Spinal cord (tissue), 10 donors: ENCODE results near the gene MAP7. TPM values are rescaled to one million over a fixed set of nuclear protein-coding genes. Genes with fewer than 3 reads are reported as not detected.

Source experiments
- DNase-seq, 6 donors: peaks; one replicate each; pipeline versions ENCODE4 v3.0.0 to v3.0.0-alpha.2; 2013 to 2015; ENCODE audit warnings: low spot score in 6 of 6, low read depth in 4 of 6
- H3K27ac ChIP-seq: one replicate; pipeline ENCODE4 v1.5.1; 2013; ENCODE audit warnings: low read depth, low read length, control low read depth
- H3K27me3 ChIP-seq: one replicate; pipeline ENCODE4 v1.6.1; 2013; ENCODE audit warnings: low read length; ENCODE audit not compliant: control insufficient read depth, insufficient read depth
- H3K36me3 ChIP-seq: one replicate; pipeline ENCODE4 v1.6.1; 2013; ENCODE audit warnings: low read length; ENCODE audit not compliant: control insufficient read depth, insufficient read depth
- H3K4me1 ChIP-seq: one replicate; pipeline ENCODE4 v1.6.1; 2013; ENCODE audit warnings: low read length; ENCODE audit not compliant: control insufficient read depth, insufficient read depth
- H3K4me3 ChIP-seq: one replicate; pipeline ENCODE4 v1.5.1; 2013; ENCODE audit warnings: low read depth, low read length, control low read depth
- H3K9me3 ChIP-seq: one replicate; pipeline ENCODE4 v1.6.1; 2013; ENCODE audit warnings: low read length; ENCODE audit not compliant: control insufficient read depth, insufficient read depth
- WGBS: methylation state at CpG from one replicate; pipeline ENCODE4 v1.1.5; 2013; ENCODE audit warnings: missing lambda C conversion rate; ENCODE audit not compliant: insufficient coverage; 5-methylcytosine and 5-hydroxymethylcytosine counted together
- polyA plus RNA-seq, 2 donors: library from polyadenylated mRNA; unstranded; fragments of 120-200 nt; gene quantifications; one replicate each; pipeline ENCODE4 v1.2.1, GENCODE V29; 2013; ENCODE audit not compliant: insufficient read length in 2 of 2
- total RNA-seq, 2 donors: library from RNA; depleted of rRNA in 1 of 2; stranded (reverse); fragments of 120-200 nt in 1 of 2; fragments of >200 nt in 1 of 2; gene quantifications; one replicate each; pipeline versions ENCODE4 v1.2.3 to v1.2.4, GENCODE V29; 2013 to 2014
- donor health status: healthy.

Gene MAP7
- total and polyA plus RNA-seq, 4 donors: 9.9 to 19.7 (median 13.9) TPM

DNA sequence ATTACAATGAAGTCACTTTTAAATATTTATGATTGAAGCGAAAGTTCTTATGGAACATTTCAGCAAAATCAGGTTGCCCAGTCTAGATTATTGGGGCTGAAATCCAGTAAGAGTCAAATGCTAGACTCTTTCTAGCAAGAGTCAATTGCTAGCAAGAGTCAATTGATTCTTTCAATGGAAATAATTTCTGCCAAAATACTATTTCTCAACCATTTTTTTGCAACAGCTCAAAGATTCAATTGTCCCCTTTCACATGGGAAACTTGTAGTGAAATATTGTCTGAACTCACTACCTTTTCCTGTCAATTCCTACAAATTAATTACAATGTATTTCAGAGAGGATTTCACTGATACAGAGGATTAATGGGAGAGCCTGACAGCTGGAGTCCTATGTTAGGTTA is 78.3 kb downstream of the MAP7 start:
- no peaks in the 10 kb centered on the region for H3K9me3 ChIP-seq
- DNase-seq: no peak
- no peaks in the 10 kb centered on the region for H3K36me3 ChIP-seq
- H3K27ac ChIP-seq: no peak overlapping the region
- H3K27me3 ChIP-seq: no peaks in the 10 kb centered on the region
- peaks cover 3% of the 10 kb centered on the region for H3K4me1 ChIP-seq
- H3K4me3 ChIP-seq: no peak overlapping the region
- no CpG with 5 or more reads among the region's 1 CpG for WGBS

DNA sequence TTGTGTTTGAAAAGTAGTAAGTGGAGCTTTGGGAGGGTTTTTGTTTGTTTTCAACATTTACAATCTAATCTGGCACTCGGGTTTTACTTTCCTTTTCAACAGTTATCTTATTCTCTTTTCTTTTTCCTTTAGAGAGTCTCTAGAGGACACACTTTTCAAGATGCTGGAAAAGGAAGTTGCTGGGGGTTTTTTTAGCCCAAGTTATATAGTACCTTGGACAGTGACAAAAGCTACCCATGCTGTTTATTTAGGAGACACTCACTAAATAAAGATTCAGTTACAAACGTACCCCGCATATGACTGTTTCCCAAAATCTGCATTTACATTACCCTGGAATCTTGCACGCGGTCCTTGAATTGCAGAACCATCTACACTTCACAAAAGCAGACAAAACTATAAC is 78.8 kb downstream of the MAP7 start:
- Histone ChIP-seq H3K27ac (no peak overlapping the region), H3K4me3 (no peak overlapping the region), H3K4me1 (peaks cover 3% of the 10 kb centered on the region), H3K27me3 (no peaks in the 10 kb centered on the region), H3K36me3 (no peaks in the 10 kb centered on the region), H3K9me3 (no peaks in the 10 kb centered on the region)
- DNase-seq: no peak
- 48% methylated on average over 2 of the region's 5 CpGs for WGBS

DNA sequence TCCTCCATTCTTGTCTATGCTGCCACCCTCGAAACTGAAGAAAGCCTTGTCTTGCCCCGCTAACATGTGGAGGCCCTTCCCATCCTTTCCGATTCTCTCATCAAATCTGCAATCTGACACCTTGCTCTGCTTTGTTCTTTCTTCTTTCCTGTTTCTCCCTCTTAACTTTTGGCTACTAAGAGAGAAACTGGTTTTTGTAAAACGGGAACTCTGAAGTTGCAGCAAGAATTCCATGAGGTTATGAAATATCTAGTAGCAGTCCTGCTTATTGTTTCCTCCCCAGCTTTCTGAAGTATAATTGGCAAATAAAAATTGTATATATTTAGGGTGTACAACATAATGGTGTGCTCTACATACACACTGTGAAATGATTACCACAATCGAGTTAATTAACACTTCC is 80.2 kb downstream of the MAP7 start:
- Histone ChIP-seq H3K27ac (no peak overlapping the region), H3K36me3 (no peaks in the 10 kb centered on the region), H3K9me3 (no peaks in the 10 kb centered on the region), H3K4me1 (peaks cover 3% of the 10 kb centered on the region), H3K27me3 (no peaks in the 10 kb centered on the region), H3K4me3 (no peak overlapping the region)
- 91% methylated on average over 3 of the region's 5 CpGs for WGBS
- DNase-seq: no peak

DNA sequence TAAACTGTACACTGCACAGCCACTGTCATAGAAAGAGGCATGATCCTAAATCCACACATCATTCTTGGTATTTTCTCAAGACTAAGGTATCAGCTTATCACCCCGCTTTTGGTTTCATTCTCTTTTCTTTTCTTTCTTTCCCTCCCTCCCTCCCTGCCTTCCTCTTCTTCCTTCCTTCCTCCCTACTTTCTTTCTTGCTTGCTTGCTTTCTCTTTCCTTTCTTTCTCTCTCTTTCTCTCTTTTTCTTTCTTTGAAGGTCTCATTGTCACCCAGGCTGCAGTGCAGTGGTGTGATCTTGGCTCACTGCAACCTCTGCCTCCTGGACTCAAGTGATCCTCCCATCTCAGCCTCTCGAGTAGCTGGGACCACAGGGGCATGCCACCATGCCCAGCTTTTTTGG is 81.1 kb downstream of the MAP7 start:
- no peak overlapping the region for H3K4me3 ChIP-seq
- no peaks in the 10 kb centered on the region for H3K9me3 ChIP-seq
- no peaks in the 10 kb centered on the region for H3K36me3 ChIP-seq
- H3K4me1 ChIP-seq: peaks cover 3% of the 10 kb centered on the region
- DNase-seq: no peak
- no peak overlapping the region for H3K27ac ChIP-seq
- H3K27me3 ChIP-seq: no peaks in the 10 kb centered on the region
- 85% methylated on average over 1 of the region's 2 CpGs for WGBS

DNA sequence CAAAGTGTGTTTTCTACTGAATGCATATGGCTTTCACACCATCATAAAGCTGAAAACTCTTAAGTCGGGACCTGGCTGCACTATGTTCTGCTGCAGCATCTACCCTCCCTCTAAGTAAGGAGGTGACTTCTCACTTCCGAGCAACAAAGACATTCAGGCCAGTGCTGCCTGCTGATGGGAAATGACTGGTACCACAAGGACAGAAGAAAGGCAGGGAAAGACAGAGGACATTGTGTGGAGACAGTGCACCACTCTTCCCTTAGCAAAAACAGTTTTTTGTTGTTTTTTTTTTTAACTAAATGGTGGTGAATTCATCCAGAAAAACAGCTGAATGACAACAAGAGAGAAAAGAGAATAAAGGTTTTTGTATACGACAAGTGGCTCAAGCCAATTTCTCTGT is 81.5 kb downstream of the MAP7 start:
- Histone ChIP-seq H3K27ac (peak overlapping the region; percentile 22), H3K4me1 (peaks cover 3% of the 10 kb centered on the region), H3K36me3 (no peaks in the 10 kb centered on the region), H3K4me3 (no peak overlapping the region), H3K9me3 (no peaks in the 10 kb centered on the region), H3K27me3 (no peaks in the 10 kb centered on the region)
- DNase-seq: peak in 1 of 6 donors; percentile 42
- WGBS: 80% methylated on average over 1 of the region's 3 CpGs

DNA sequence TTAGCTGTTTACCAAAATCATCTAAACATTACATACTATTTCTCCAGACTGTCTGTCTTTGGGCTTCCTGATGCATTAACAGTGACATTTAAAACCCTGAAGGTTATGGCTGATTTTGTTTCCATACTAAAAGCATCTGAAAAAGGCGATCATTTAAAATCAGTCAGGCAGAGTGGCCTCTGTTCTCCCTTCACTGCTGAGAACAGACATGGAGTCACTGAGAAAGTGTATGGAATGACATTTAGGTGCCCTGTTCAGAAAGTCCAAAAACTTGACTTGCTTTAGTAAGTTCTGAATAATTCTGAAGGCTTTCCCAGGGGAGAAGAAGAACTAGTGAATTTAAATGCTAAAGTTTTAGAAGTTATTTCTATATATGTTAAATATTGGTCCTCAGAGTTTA is 83.0 kb downstream of the MAP7 start:
- Histone ChIP-seq H3K9me3 (no peaks in the 10 kb centered on the region), H3K27me3 (no peaks in the 10 kb centered on the region), H3K4me1 (peaks cover 3% of the 10 kb centered on the region), H3K36me3 (no peaks in the 10 kb centered on the region), H3K27ac (no peak overlapping the region), H3K4me3 (no peak overlapping the region)
- no peak for DNase-seq
- WGBS: 67% methylated on average over 1 of the region's 1 CpG

DNA sequence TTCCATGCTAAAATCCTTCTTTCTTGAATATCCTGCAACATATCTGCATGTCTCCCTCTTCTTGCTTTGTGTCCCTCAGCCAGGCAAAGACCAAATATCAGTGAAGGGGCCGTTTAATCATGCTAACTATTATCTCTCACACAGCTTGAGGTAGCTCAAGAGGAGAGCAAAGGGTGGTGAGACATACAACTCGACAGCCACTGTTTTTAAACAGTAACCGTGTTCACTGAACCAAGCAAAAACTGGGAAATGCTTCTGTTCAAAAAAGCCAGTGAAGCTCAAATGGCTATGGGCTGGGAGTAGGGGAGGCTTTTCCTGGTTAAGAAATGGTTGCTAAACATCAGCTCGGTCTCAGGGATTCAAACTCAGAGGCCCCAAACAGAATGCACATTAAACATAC is 83.4 kb downstream of the MAP7 start:
- DNase-seq: peak in 4 of 6 donors; percentile 12 to 55 (median 38)
- H3K36me3 ChIP-seq: no peaks in the 10 kb centered on the region
- no peaks in the 10 kb centered on the region for H3K9me3 ChIP-seq
- no CpG with 5 or more reads among the region's 4 CpGs for WGBS
- H3K27me3 ChIP-seq: no peaks in the 10 kb centered on the region
- peak overlapping the region; percentile 19 for H3K27ac ChIP-seq
- H3K4me1 ChIP-seq: peaks cover 3% of the 10 kb centered on the region
- no peak overlapping the region for H3K4me3 ChIP-seq

DNA sequence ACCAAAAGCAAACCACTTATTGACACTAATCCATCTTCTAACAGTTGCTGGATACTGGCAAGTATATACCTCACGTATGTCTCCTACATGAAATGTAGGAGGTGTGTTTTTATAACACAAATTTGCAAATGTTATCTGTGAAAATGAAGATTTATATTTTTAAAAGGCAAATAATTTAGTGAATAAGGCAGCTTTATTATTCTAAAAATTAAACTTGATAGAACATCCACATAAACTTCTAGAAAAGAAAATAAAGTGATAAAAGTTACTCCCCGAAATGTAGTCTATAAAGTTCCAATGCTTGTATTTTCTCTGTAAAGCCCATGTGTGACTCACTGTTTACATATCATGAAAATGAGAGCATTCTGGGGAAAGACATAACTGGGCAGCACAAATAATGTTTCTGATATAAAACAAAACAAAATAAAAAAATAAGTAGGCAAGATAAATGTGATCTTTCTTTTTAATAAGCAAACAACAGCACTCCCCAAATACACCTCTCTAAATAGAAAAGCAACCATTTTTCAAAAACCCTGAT is 84.4 kb downstream of the MAP7 start:
- DNase-seq: no peak
- no peak overlapping the region for H3K4me3 ChIP-seq

DNA sequence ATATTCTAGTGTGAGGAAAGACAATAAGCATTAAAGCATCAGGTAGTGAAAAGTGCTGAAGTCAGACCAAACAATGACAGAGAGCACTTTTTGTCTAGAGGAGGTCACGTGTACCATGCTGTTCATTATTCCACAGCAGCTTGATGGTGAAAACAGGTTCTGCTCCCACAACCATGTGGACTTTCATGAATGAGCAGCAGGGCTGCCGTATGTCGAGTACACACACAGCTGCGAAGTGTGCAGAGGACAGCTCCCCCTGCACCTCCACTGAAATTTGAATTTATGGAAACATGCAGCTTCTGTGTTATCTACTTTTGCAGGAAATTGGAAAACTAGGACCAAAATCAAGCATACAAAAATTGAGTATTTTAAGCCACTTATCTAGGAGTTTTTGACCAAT is 85.3 kb downstream of the MAP7 start:
- peaks cover 3% of the 10 kb centered on the region for H3K4me1 ChIP-seq
- no peaks in the 10 kb centered on the region for H3K36me3 ChIP-seq
- H3K4me3 ChIP-seq: no peak overlapping the region
- 48% methylated on average over 3 of the region's 4 CpGs for WGBS
- DNase-seq: peak in 2 of 6 donors; percentile 12 to 30
- H3K27me3 ChIP-seq: no peaks in the 10 kb centered on the region
- H3K9me3 ChIP-seq: no peaks in the 10 kb centered on the region
- no peak overlapping the region for H3K27ac ChIP-seq

More for the DNA sequence above, 84.4 kb downstream of the MAP7 start:
- no peaks in the 10 kb centered on the region for H3K27me3 ChIP-seq
- H3K36me3 ChIP-seq: no peaks in the 10 kb centered on the region
- H3K4me1 ChIP-seq: peaks cover 3% of the 10 kb centered on the region
- no peaks in the 10 kb centered on the region for H3K9me3 ChIP-seq
- WGBS: no CpG with 5 or more reads among the region's 2 CpGs
- no peak overlapping the region for H3K27ac ChIP-seq

DNA sequence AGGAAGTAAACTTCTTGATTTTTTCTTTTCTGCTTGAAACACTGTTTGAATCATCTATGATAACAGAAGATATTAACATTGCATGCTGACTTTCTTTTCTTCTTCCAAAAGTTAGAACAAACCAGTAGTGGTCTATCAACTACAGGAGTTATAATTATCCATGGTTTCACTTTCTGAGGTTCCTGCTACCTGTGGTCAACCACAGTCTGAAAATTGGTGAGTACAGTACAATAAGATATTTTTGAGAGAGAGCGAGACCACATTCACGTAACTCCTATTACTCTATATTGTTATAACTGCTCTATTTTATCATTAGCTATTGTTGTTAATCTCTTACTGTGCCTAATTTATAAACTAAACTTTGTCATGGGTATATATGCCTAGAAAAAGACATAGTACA is 86.1 kb downstream of the MAP7 start:
- WGBS: no CpG with 5 or more reads among the region's 2 CpGs
- no peaks in the 10 kb centered on the region for H3K36me3 ChIP-seq
- DNase-seq: no peak
- no peak overlapping the region for H3K27ac ChIP-seq
- no peaks in the 10 kb centered on the region for H3K9me3 ChIP-seq
- no peak overlapping the region for H3K4me3 ChIP-seq
- H3K4me1 ChIP-seq: peaks cover 3% of the 10 kb centered on the region
- no peaks in the 10 kb centered on the region for H3K27me3 ChIP-seq
